Mesenchymal stem cell (in vitro differentiated cells and primary cell): Measurements from ENCODE around the gene EN1.

Experiments
- DNase-seq: peaks from one replicate; pipeline ENCODE4 v3.0.0-alpha.2; 2013
- H2AFZ ChIP-seq: one replicate; pipeline ENCODE4 v1.6.1; 2013; ENCODE audit warnings: low read depth, mild to moderate bottlenecking, control low read depth, inconsistent platforms, low read length, moderate library complexity
- H2AK5ac ChIP-seq: 2 replicates; pipeline ENCODE4 v1.6.1; 2013; ENCODE audit warnings: low read length, moderate library complexity, mild to moderate bottlenecking, inconsistent platforms; ENCODE audit not compliant: severe bottlenecking
- H2BK120ac ChIP-seq: one replicate; pipeline ENCODE4 v1.6.1; 2013; ENCODE audit warnings: low read depth, mild to moderate bottlenecking, inconsistent platforms, low read length, moderate library complexity
- H2BK12ac ChIP-seq, 2 experiments: one replicate each; pipeline ENCODE4 v1.6.1; 2013; ENCODE audit warnings: inconsistent platforms in 2 of 2, low read length in 2 of 2, mild to moderate bottlenecking in 2 of 2, moderate library complexity in 2 of 2, control low read depth in 1 of 2
- H2BK15ac ChIP-seq: one replicate; pipeline ENCODE4 v1.6.1; 2013; ENCODE audit warnings: mild to moderate bottlenecking, low read depth, inconsistent platforms; ENCODE audit not compliant: poor library complexity, severe bottlenecking
- H2BK5ac ChIP-seq: 2 replicates; pipeline ENCODE4 v1.6.1; 2013; ENCODE audit warnings: low read depth, mild to moderate bottlenecking, low read length, control low read depth, inconsistent platforms; ENCODE audit not compliant: poor library complexity, severe bottlenecking
- H3K14ac ChIP-seq, 2 experiments: one replicate each; pipeline ENCODE4 v1.6.1; 2013; ENCODE audit warnings: inconsistent platforms in 2 of 2, low read length in 2 of 2, control low read depth in 1 of 2, mild to moderate bottlenecking in 1 of 2, moderate library complexity in 1 of 2
- H3K18ac ChIP-seq, 2 experiments: one replicate each; pipeline ENCODE4 v1.6.1; 2013; ENCODE audit warnings: inconsistent platforms in 2 of 2, low read length in 2 of 2, control low read depth in 1 of 2, low read depth in 1 of 2, mild to moderate bottlenecking in 1 of 2
- H3K23ac ChIP-seq, 2 experiments: one replicate each; pipeline ENCODE4 v1.6.1; 2013; ENCODE audit warnings: inconsistent platforms in 2 of 2, low read length in 2 of 2, mild to moderate bottlenecking in 2 of 2, moderate library complexity in 2 of 2, control low read depth in 1 of 2
- H3K27ac ChIP-seq: 2 replicates; pipeline ENCODE4 v1.5.1; 2013; ENCODE audit warnings: mild to moderate bottlenecking, moderate library complexity, low read length, control low read depth, inconsistent platforms; ENCODE audit not compliant: poor library complexity, severe bottlenecking
- H3K27me3 ChIP-seq, 2 experiments: 2 replicates each; pipeline versions ENCODE4 v1.6.1 to v1.7.0; 2013; ENCODE audit warnings: low read length in 2 of 2, mild to moderate bottlenecking in 2 of 2, moderate library complexity in 2 of 2, control low read depth in 1 of 2, inconsistent platforms in 1 of 2; ENCODE audit not compliant: control insufficient read depth in 1 of 2, insufficient read depth in 1 of 2
- H3K36me3 ChIP-seq, 2 experiments: 2 replicates each; pipeline versions ENCODE4 v1.6.1 to v1.7.0; 2013; ENCODE audit warnings: low read length in 2 of 2, control low read depth in 1 of 2, inconsistent platforms in 1 of 2, low read depth in 1 of 2, mild to moderate bottlenecking in 1 of 2; ENCODE audit not compliant: insufficient read depth in 2 of 2, control insufficient read depth in 1 of 2
- H3K4ac ChIP-seq, 2 experiments: one replicate each; pipeline ENCODE4 v1.6.1; 2013; ENCODE audit warnings: inconsistent platforms in 2 of 2, low read length in 2 of 2, mild to moderate bottlenecking in 2 of 2, moderate library complexity in 2 of 2, control low read depth in 1 of 2, low read depth in 1 of 2
- H3K4me1 ChIP-seq: 2 replicates; pipeline ENCODE4 v1.6.1; 2013; ENCODE audit warnings: low read depth, low read length, control low read depth; ENCODE audit not compliant: control insufficient read depth, insufficient read depth
- H3K4me2 ChIP-seq: 2 replicates; pipeline ENCODE4 v1.6.1; 2013; ENCODE audit warnings: low read length, mild to moderate bottlenecking, inconsistent platforms; ENCODE audit not compliant: poor library complexity, severe bottlenecking
- H3K4me3 ChIP-seq, 2 experiments: 2 replicates each; pipeline versions ENCODE4 v1.5.1 to v1.7.0; 2013; ENCODE audit warnings: low read length in 2 of 2, mild to moderate bottlenecking in 2 of 2, control low read depth in 1 of 2, low read depth in 1 of 2; ENCODE audit not compliant: insufficient read depth in 1 of 2
- H3K79me1 ChIP-seq: replicated peaks from 2 replicates; pipeline ENCODE4 v1.6.1; 2013; ENCODE audit warnings: mild to moderate bottlenecking, control low read depth, low read length, inconsistent platforms; ENCODE audit not compliant: poor library complexity, severe bottlenecking
- H3K9ac ChIP-seq: 2 replicates; pipeline ENCODE4 v1.7.0; 2013; ENCODE audit warnings: mild to moderate bottlenecking, low read length, moderate library complexity
- H3K9me3 ChIP-seq: 2 replicates; pipeline ENCODE4 v1.7.0; 2013; ENCODE audit warnings: mild to moderate bottlenecking, low read length; ENCODE audit not compliant: control insufficient read depth
- H4K8ac ChIP-seq: one replicate; pipeline ENCODE4 v1.6.1; 2013; ENCODE audit warnings: inconsistent platforms, mild to moderate bottlenecking, low read length, moderate library complexity
- H4K91ac ChIP-seq: one replicate; pipeline ENCODE4 v1.6.1; 2013; ENCODE audit warnings: mild to moderate bottlenecking, low read length, inconsistent platforms
- WGBS: methylation state at CpG from one replicate; pipeline ENCODE4 v1.1.7; 2013; ENCODE audit warnings: mixed read lengths; 5-methylcytosine and 5-hydroxymethylcytosine counted together

EN1 gene

GRCh38 chr2:118838741-118839455 is 8.6 kb downstream of the EN1 start:
- Histone ChIP-seq H3K27ac (no peak overlapping the region), H3K14ac (no peak overlapping the region), H3K23ac (no peak overlapping the region), H2BK120ac (no peak overlapping the region), H2AK5ac (no peak overlapping the region), H4K8ac (no peak overlapping the region), H3K9ac (no peak overlapping the region), H4K91ac (no peak overlapping the region), H3K9me3 (no peaks in the 10 kb centered on the region), H3K4me3 (no peak overlapping the region), H3K4me1 (peaks cover 23% of the 10 kb centered on the region), H2BK15ac (no peak overlapping the region), H2BK12ac (no peak overlapping the region), H3K18ac (no peak overlapping the region), H2BK5ac (no peak overlapping the region), H3K27me3 (peaks cover 0 to 100% of the 10 kb centered on the region in 2 experiments), H3K4me2 (no peak overlapping the region), H3K79me1 (no peaks in the 10 kb centered on the region), H3K36me3 (peaks cover 0 to 28% of the 10 kb centered on the region in 2 experiments), H2AFZ (no peak overlapping the region), H3K4ac (no peak overlapping the region)
- no peak for DNase-seq
- WGBS = 53% methylated on average over 6 of the region's 6 CpGs

GRCh38 chr2:118837621-118838020 is 9.8 kb downstream of the EN1 start:
- Histone ChIP-seq H3K27ac (no peak overlapping the region), H3K9ac (no peak overlapping the region), H2AK5ac (no peak overlapping the region), H3K4me2 (no peak overlapping the region), H3K14ac (no peak overlapping the region), H3K9me3 (no peaks in the 10 kb centered on the region), H2BK15ac (no peak overlapping the region), H3K79me1 (no peaks in the 10 kb centered on the region), H3K18ac (no peak overlapping the region), H2BK120ac (no peak overlapping the region), H3K23ac (no peak overlapping the region), H3K4me3 (no peak overlapping the region), H3K4ac (no peak overlapping the region), H2BK5ac (no peak overlapping the region), H4K91ac (no peak overlapping the region), H3K27me3 (peaks cover 0 to 100% of the 10 kb centered on the region in 2 experiments), H2BK12ac (no peak overlapping the region), H2AFZ (no peak overlapping the region), H3K4me1 (peaks cover 16% of the 10 kb centered on the region), H4K8ac (no peak overlapping the region), H3K36me3 (peaks cover 0 to 25% of the 10 kb centered on the region in 2 experiments)
- WGBS = 30% methylated on average over 2 of the region's 2 CpGs
- no peak for DNase-seq

GRCh38 chr2:118837067-118837466 is 10.4 kb downstream of the EN1 start:
- no peak overlapping the region for H3K27ac ChIP-seq
- 2% methylated on average over 7 of the region's 9 CpGs for WGBS

GRCh38 chr2:118836411-118836930 is 11.0 kb downstream of the EN1 start:
- no peak overlapping the region for H4K91ac ChIP-seq
- no peak overlapping the region for H2BK15ac ChIP-seq
- peak overlapping the region in 1 of 2 experiments; percentile 81 for H3K4me3 ChIP-seq
- H3K79me1 ChIP-seq = no peaks in the 10 kb centered on the region
- H3K27ac ChIP-seq = no peak overlapping the region
- H4K8ac ChIP-seq = no peak overlapping the region
- H3K18ac ChIP-seq = no peak overlapping the region
- DNase-seq = no peak
- no peak overlapping the region for H2BK12ac ChIP-seq
- H3K36me3 ChIP-seq = peaks cover 0 to 14% of the 10 kb centered on the region in 2 experiments
- H3K23ac ChIP-seq = no peak overlapping the region
- H2AFZ ChIP-seq = no peak overlapping the region
- H2BK5ac ChIP-seq = no peak overlapping the region
- H3K9ac ChIP-seq = peak overlapping the region; percentile 90
- no peak overlapping the region for H3K4ac ChIP-seq
- no peak overlapping the region for H3K4me2 ChIP-seq
- H3K27me3 ChIP-seq = peaks cover 0 to 100% of the 10 kb centered on the region in 2 experiments
- no peak overlapping the region for H2BK120ac ChIP-seq
- no peak overlapping the region for H3K14ac ChIP-seq
- no peaks in the 10 kb centered on the region for H3K9me3 ChIP-seq
- peaks cover 12% of the 10 kb centered on the region for H3K4me1 ChIP-seq
- no peak overlapping the region for H2AK5ac ChIP-seq
- WGBS = 6% methylated on average over 5 of the region's 8 CpGs

More at GRCh38 chr2:118837067-118837466, 10.4 kb downstream of the EN1 start:
- no peak overlapping the region for H2AFZ ChIP-seq
- no peak overlapping the region for H3K4ac ChIP-seq
- no peaks in the 10 kb centered on the region for H3K79me1 ChIP-seq
- H3K36me3 ChIP-seq = peaks cover 0 to 20% of the 10 kb centered on the region in 2 experiments
- no peak overlapping the region for H2BK5ac ChIP-seq
- DNase-seq = no peak
- no peak overlapping the region for H4K91ac ChIP-seq
- H4K8ac ChIP-seq = no peak overlapping the region
- peaks cover 0 to 100% of the 10 kb centered on the region in 2 experiments for H3K27me3 ChIP-seq
- H3K18ac ChIP-seq = no peak overlapping the region
- H2BK15ac ChIP-seq = no peak overlapping the region
- peaks cover 15% of the 10 kb centered on the region for H3K4me1 ChIP-seq
- no peak overlapping the region for H3K9ac ChIP-seq
- no peak overlapping the region for H3K4me2 ChIP-seq
- no peaks in the 10 kb centered on the region for H3K9me3 ChIP-seq
- no peak overlapping the region for H2BK12ac ChIP-seq
- no peak overlapping the region for H3K23ac ChIP-seq
- H3K4me3 ChIP-seq = no peak overlapping the region
- no peak overlapping the region for H3K14ac ChIP-seq
- no peak overlapping the region for H2AK5ac ChIP-seq
- H2BK120ac ChIP-seq = no peak overlapping the region
